Pancreas (tissue), 10 donors: ENCODE measurements around the gene ULK2. TPM values are rescaled to one million over a fixed set of nuclear protein-coding genes. Genes with fewer than 3 reads are reported as not detected.

Experiments used
- ATAC-seq, 4 donors: fragments of 200-7000 bp; cut with Tn5 transposase; one replicate each; pipeline versions ENCODE4 v1.8.0 to v1.9.1; 2020; ENCODE audit warnings: mild to moderate bottlenecking in 4 of 4, moderate library complexity in 4 of 4
- DNase-seq, 6 donors: peaks; one replicate each; pipeline ENCODE4 v3.0.0-alpha.2; 2020
- FAIRE-seq: peaks from 2 replicates; lab custom pipeline; 2012; peaks lifted over from hg19 to GRCh38; lab: Jason Lieb, UNC
- H3K27ac ChIP-seq, 4 donors: fragments of 200-600 bp; sonication (generic); 1 replicate in 3 of 4; 2 replicates in 1 of 4; pipeline versions ENCODE4 v1.5.0 to v1.8.0; 2020
- H3K27me3 ChIP-seq, 4 donors: fragments of 200-600 bp; one replicate each; pipeline ENCODE4 v1.8.0; 2021
- H3K36me3 ChIP-seq, 3 donors: fragments of 200-600 bp; sonication (generic) in 1 of 3; one replicate each; pipeline versions ENCODE4 v1.5.0 to v1.8.0; 2020 to 2021
- H3K4me1 ChIP-seq, 3 donors: fragments of 200-600 bp; one replicate each; pipeline ENCODE4 v1.8.0; 2021
- H3K4me3 ChIP-seq, 4 donors: fragments of 200-600 bp; sonication (generic) in 2 of 4; one replicate each; pipeline versions ENCODE4 v1.5.0 to v1.8.0; 2020 to 2021
- H3K9me3 ChIP-seq, 4 donors: fragments of 200-600 bp; one replicate each; pipeline ENCODE4 v1.8.0; 2021
- CTCF ChIP-seq, 4 donors: fragments of 200-600 bp; sonication (generic) in 3 of 4; IDR thresholded peaks; one replicate each; pipeline versions ENCODE4 v1.5.0 to v1.8.0; 2021; ENCODE audit warnings: antibody characterized with exemption in 4 of 4
- WGBS, 2 donors: extraction: QIAGEN DNeasy Blood & Tissue Kit; methylation state at CpG; one replicate each; pipeline ENCODE4 v1.1.7; 2013; 5-methylcytosine and 5-hydroxymethylcytosine counted together
- intact Hi-C, 3 donors: fragments of 100-400 bp; cut with DNase I; formaldehyde crosslinking; loops; one replicate each; pipeline versions ENCODE4 v1.11.1 to v1.14.2; 2022
- polyA plus RNA-seq, 2 donors: library from polyadenylated mRNA; stranded (reverse); fragments of 200-250 nt; gene quantifications; one replicate each; pipeline ENCODE4 v1.2.3, GENCODE V29; 2013
- total RNA-seq, 6 donors: library from RNA; stranded (reverse); fragmentation: NEBNext Ultra II Directional in 4 of 6; extraction: Animal tissue kit (Norgen Biotek cat#: 25700) in 4 of 6; gene quantifications; one replicate each; pipeline versions ENCODE4 v1.2.1 to v1.2.4, GENCODE V29; 2021 to 2023
- donor health status: healthy with polysubstance abuse.
- donor health status: DM: no; HTN: no; CAD: no; lungs with moderate emphysema.
- donor health status: DM: no; HTN: no; CAD: no.
- donor health status: control.
- donor health status: control.
- donor health status: Bipolar disorder and iron deficiency.
- donor health status: DM: yes; HTN: yes; CAD: no.
- donor health status: DM: no; HTN: no; CAD: no.
- donor health status: DM: no; HTN: no; CAD: no.
- donor health status: DM: yes; HTN: yes; CAD: no.

The ULK2 gene
- total and polyA plus RNA-seq, 8 donors = 3.1 to 12.5 (median 5.7) TPM

GRCh38 chr17:19724501-19725420 is 143.0 kb downstream of the ULK2 start:
- Histone ChIP-seq H3K4me1 (peaks cover 0 to 32% (median 7%) of the 10 kb centered on the region in 3 donors), H3K27me3 (no peaks in the 10 kb centered on the region), H3K4me3 (peak overlapping the region in 3 of 4 donors; percentile 2 to 33 (median 4)), H3K36me3 (no peaks in the 10 kb centered on the region), H3K9me3 (no peaks in the 10 kb centered on the region), H3K27ac (peak overlapping the region in 1 of 4 donors; percentile 46)
- no peak for TF ChIP-seq CTCF (IDR thresholded peaks at IDR 0.05)
- no peak for FAIRE-seq
- peak in 3 of 4 donors; percentile 45 to 56 (median 45) for ATAC-seq
- peak; percentile 30 to 69 (median 48) for DNase-seq
- 30 to 51% methylated on average over 54 to 55 of the region's 55 CpGs for WGBS, 2 donors
- intact Hi-C loops = no loop called here

- intact Hi-C loops = no loop called here
- DNase-seq = no peak
- ATAC-seq = no peak
- no peaks in the 10 kb centered on the region for H3K36me3 ChIP-seq
- WGBS, 2 donors = 96 to 100% methylated on average over 1 of the region's 1 CpG
- no peak for TF ChIP-seq CTCF (IDR thresholded peaks at IDR 0.05)
- no peaks in the 10 kb centered on the region for H3K27me3 ChIP-seq
- no peak overlapping the region for H3K27ac ChIP-seq
- H3K4me1 ChIP-seq = peaks cover 0 to 32% (median 7%) of the 10 kb centered on the region in 3 donors
- no peak overlapping the region for H3K4me3 ChIP-seq
- FAIRE-seq = no peak
- no peaks in the 10 kb centered on the region for H3K9me3 ChIP-seq
Measured at GRCh38 chr17:19723964-19724363, 143.8 kb downstream of the ULK2 start.

Other genes starting within 250 kb of the ULK2 start
- gene ALDH3A2, start 219.2 kb downstream of the ULK2 start, total RNA-seq = 100 to 1,000 TPM in 1 of 6 donors, 10 to 100 TPM in 5; 47.0 to 102 (median 57.7) TPM
- 10 to 100 TPM; 46.3 to 58.1 TPM for gene ALDH3A2, start 219.2 kb downstream of the ULK2 start, polyA plus RNA-seq
- not detected for gene SLC47A2, start 151.4 kb downstream of the ULK2 start, total RNA-seq
- not detected for gene SLC47A2, start 151.4 kb downstream of the ULK2 start, polyA plus RNA-seq
- gene ALDH3A1, start 119.6 kb downstream of the ULK2 start, total RNA-seq = under 1 TPM in 3 of 6 donors, not detected in 3; 0.20 to 0.51 (median 0.47) TPM
- under 1 TPM; 0.23 to 0.34 TPM for gene ALDH3A1, start 119.6 kb downstream of the ULK2 start, polyA plus RNA-seq
- gene AKAP10, start 109.9 kb upstream of the ULK2 start, total RNA-seq = 10 to 100 TPM; 10.7 to 25.5 (median 12.8) TPM
- gene AKAP10, start 109.9 kb upstream of the ULK2 start, polyA plus RNA-seq = 1 to 10 TPM; 4.0 to 7.5 TPM
- gene SPECC1, start 141.4 kb upstream of the ULK2 start, total RNA-seq = 10 to 100 TPM in 2 of 6 donors, 1 to 10 TPM in 4; 5.8 to 22.2 (median 9.0) TPM
- gene SPECC1, start 141.4 kb upstream of the ULK2 start, polyA plus RNA-seq = 1 to 10 TPM; 5.6 to 7.0 TPM